Cardiac fibroblast (primary cell): ENCODE data around the gene LCE5A.

Experiments
- DNase-seq, 2 donors: peaks; one replicate each; pipeline versions ENCODE4 v3.0.0 to v3.0.0-alpha.2; 2010; ENCODE audit warnings: low read depth in 2 of 2
- H3K4me3 ChIP-seq, 2 donors: replicated peaks in 1 of 2; 1 replicate in 1 of 2; 2 replicates in 1 of 2; pipeline ENCODE4 v1.5.1; 2011; ENCODE audit warnings: low read depth in 2 of 2, low read length in 2 of 2, mild to moderate bottlenecking in 2 of 2, moderate library complexity in 1 of 2
- CTCF ChIP-seq: IDR thresholded peaks from one replicate; pipeline ENCODE4 v1.5.1; 2011; ENCODE audit warnings: low read depth, mild to moderate bottlenecking, low read length, inconsistent platforms

LCE5A gene, protein sequence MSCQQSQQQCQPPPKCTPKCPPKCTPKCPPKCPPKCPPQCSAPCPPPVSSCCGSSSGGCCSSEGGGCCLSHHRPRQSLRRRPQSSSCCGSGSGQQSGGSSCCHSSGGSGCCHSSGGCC

GRCh38 chr1:152510503-152510902 is at the start of gene LCE5A:
Gene LCE5A (plus strand): TSS chr1:152510803. CDS start chr1:152511535, 732 bp downstream.
- DNase-seq, result no peak
- no peak within 1 kb of the TSS for H3K4me3 ChIP-seq
- no peak for TF ChIP-seq CTCF

DNA sequence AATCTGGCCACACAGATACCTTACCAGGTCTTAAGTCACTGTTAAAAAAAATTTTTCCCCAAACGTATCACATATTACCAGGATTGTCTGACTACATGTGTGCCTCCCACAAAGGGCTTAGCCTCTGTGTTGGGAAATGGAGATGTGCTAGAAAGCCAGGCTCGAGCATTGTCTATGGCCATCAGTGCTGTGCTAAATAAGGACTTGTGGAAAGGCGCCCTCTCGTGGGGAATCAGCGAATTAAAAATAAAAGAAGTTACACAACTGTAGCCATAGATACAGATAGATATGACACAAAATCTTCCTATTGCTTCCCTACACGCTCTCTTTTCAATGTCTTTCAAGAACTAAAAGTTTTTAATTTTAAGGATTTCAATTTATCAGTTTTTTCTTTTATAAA is 49.1 kb upstream of the LCE5A start:
- peak; percentile 79 to 81 for DNase-seq

DNA sequence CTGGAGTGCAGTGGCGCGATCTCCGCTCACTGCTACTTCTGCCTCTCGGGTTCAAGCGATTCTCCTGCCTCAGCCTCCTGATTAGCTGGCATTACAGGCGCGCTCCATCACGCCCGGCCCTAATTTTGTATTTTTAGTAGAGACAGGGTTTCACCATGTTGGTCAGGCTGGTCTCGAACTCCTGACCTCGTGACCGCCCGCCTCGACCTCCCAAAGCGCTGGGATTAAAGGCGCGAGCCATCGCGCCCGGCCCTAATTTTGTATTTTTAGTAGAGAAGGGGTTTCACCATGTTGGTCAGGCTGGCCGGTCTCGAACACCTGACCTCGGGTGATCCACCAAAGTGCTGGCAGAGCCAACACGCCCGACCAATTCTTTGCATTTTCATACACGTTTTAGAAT is 48.0 kb upstream of the LCE5A start:
- no peak for DNase-seq
- H3K4me3 ChIP-seq, result no peak overlapping the region
- TF ChIP-seq CTCF, result no peak

More for the DNA sequence above, 49.1 kb upstream of the LCE5A start:
- peak; percentile 60 for TF ChIP-seq CTCF
- H3K4me3 ChIP-seq, result no peak overlapping the region

GRCh38 chr1:152466217-152466616 is 44.4 kb upstream of the LCE5A start:
- no peak for TF ChIP-seq CTCF
- DNase-seq, result no peak
- no peak overlapping the region for H3K4me3 ChIP-seq

- no peak overlapping the region for H3K4me3 ChIP-seq
- no peak for TF ChIP-seq CTCF
- DNase-seq, result no peak
Measured at GRCh38 chr1:152473887-152474537, 36.6 kb upstream of the LCE5A start.

DNA sequence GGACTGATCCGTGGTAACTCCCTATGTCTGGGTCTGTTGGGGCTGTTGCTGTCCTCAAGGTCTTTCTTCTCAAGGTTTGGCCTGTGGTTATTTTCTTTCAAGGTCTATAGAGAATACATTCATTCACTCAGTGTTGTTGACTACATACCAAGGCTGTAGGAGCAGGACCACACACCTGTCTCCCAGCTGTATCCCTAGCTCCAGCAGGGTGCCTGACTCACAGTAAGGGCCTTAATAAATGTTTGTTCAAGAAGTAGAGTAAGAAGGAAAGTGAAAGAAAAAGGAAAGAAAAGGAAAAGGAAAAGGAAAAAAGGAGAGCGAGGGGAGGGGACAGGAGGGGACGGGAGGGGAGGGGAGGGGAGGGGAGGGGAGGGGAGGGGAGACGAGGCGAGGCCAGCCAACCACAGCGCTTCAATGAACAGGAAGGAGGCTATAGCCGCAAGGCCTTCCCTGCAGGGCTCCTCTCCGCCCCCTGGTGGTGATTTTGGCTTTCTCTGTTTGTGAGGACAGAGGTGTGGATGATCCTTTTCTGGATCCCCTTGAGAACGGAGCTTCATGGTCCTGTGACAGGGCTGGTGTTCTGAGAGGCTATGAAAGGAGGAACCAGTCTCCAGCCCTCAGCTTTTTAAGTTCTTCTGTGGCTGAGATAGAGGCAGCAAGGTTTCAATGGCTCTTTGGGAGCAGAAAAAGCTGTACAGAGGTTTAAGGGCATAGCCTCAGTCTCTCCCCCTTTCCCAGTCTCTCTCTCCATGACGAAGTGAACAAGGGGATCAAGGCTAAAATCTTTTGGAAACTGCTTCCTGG is 30.6 kb upstream of the LCE5A start:
- peak; percentile 21 to 41 for DNase-seq
- TF ChIP-seq CTCF, result peak; percentile 62
- H3K4me3 ChIP-seq, result no peak overlapping the region
